Fibroblast of villous mesenchyme (primary cell): ENCODE data around the gene MLLT3. TPM values are rescaled to one million over a fixed set of nuclear protein-coding genes. Genes with fewer than 3 reads are reported as not detected.

Experiments
- DNase-seq: peaks from one replicate; pipeline ENCODE4 v3.0.0-alpha.2; 2010; ENCODE audit warnings: low read depth
- H3K4me3 ChIP-seq: 2 replicates; pipeline ENCODE4 v1.5.1; 2011; ENCODE audit warnings: low read depth, mild to moderate bottlenecking, low read length
- total RNA-seq: library from RNA; depleted of rRNA; stranded (reverse); fragments of >200 nt; gene quantifications from 2 replicates; pipeline ENCODE4 v1.2.3, GENCODE V29; 2012
- TF ChIP-seq, protein P1 (sequence below): IDR thresholded peaks from 2 replicates; pipeline ENCODE4 v1.5.1; 2012; ENCODE audit warnings: low read depth, mild to moderate bottlenecking, low read length; ENCODE audit not compliant: insufficient read depth

Gene MLLT3
- total RNA-seq, 1 donor, result 44.9 TPM

DNA sequence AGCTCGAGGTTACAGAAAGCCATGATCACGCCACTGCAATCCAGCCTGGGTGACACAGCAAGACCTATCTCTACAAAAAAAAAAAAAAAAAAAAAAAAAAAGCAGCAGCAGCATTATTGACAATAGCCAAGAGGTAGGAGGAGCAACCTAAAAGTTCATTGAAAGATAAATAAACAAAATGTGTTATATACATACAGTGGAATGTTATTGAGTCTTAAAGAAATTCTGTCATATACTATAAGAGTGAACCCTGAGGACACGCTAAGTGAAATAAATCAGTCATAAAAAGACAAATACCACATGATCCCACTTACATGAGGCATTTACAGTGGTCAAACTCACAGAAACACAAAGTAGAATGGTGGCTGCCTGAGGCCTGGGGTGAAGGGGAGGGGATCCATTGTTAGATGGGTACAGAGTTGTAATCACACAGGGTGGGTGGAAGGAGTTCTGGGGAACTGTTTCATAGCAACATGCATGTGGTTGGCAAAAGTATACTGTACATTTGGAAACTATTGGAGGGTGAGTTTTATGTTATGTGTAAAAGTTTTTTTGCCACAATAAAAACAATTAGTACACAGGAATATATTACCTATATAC, 77.2 kb downstream of the MLLT3 start:
- TF ChIP-seq, protein P1, sequence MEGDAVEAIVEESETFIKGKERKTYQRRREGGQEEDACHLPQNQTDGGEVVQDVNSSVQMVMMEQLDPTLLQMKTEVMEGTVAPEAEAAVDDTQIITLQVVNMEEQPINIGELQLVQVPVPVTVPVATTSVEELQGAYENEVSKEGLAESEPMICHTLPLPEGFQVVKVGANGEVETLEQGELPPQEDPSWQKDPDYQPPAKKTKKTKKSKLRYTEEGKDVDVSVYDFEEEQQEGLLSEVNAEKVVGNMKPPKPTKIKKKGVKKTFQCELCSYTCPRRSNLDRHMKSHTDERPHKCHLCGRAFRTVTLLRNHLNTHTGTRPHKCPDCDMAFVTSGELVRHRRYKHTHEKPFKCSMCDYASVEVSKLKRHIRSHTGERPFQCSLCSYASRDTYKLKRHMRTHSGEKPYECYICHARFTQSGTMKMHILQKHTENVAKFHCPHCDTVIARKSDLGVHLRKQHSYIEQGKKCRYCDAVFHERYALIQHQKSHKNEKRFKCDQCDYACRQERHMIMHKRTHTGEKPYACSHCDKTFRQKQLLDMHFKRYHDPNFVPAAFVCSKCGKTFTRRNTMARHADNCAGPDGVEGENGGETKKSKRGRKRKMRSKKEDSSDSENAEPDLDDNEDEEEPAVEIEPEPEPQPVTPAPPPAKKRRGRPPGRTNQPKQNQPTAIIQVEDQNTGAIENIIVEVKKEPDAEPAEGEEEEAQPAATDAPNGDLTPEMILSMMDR, result no peak
- no peak overlapping the region for H3K4me3 ChIP-seq
- no peak for DNase-seq

DNA sequence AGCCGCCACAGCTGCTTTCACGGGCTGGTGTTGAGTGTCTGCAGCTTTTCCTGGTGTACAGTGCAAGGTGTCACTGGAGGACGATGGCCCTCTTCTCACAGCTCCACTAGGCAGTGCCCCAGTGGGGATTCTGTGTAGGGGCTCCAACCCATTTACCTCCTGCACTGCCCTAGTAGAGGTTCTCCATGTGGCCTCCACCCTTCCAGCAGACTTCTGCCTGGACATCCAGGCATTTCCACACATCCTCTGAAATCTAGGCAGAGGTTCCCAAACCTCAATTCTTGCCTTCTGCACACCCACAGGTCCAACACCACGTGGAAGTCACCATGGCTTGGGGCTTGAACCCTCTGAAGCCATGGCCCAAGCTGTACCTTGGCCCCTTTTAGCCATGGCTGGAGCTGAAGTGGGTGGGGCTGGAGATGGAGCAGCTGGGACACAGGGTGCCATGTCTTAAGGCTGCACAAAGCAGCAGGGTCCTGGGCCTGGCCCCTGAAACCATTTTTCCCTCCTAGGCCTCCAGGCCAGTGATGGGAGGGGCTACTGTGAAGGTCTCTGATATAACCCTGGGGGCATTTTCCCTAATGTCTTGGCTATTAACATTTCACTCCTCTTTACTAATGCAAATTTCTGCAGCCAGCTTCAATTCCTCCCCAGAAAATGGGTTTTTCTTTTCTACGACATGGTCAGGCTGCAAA, 82.0 kb downstream of the MLLT3 start:
- TF ChIP-seq, protein P1, result no peak
- H3K4me3 ChIP-seq, result no peak overlapping the region
- DNase-seq, result no peak

DNA sequence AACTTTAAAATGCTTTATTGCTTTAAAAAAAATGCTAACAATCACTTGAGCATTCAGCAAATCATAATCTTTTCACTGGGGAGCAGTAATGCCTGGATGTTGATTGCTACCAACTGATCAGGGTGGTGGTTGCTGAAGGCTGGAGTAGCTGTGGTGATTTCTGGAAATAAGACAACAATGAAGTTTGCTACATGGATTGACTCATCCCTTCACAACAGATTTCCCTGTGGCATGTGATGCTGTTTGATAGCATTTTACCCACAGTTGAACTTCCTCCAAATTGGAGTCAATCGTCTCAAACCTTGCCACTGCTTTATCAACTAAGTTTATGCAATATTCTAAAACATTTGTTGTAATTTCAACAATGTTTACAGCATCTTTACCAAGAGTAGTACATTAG, 83.3 kb downstream of the MLLT3 start:
- H3K4me3 ChIP-seq, result no peak overlapping the region
- DNase-seq, result no peak
- TF ChIP-seq, protein P1, result no peak

DNA sequence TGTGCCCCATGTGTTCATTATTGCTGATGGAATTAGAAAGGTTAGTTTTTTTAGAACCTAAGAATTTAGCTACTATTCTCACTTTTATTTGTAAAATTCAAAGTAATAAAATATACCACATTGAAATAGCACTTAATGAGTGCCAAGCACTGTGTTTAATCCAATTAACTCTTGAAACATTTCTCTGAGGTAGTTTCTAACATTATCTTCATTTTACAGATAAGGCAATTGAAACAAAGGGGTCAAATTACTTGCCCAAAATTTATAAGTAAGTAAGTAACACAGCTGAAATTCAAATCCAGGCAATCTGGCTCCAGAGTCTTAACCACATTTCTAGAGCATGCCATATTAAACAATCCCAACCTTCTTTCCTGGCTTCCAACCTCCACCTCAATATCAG, 84.2 kb downstream of the MLLT3 start:
- TF ChIP-seq, protein P1, result no peak
- no peak for DNase-seq
- no peak overlapping the region for H3K4me3 ChIP-seq

DNA sequence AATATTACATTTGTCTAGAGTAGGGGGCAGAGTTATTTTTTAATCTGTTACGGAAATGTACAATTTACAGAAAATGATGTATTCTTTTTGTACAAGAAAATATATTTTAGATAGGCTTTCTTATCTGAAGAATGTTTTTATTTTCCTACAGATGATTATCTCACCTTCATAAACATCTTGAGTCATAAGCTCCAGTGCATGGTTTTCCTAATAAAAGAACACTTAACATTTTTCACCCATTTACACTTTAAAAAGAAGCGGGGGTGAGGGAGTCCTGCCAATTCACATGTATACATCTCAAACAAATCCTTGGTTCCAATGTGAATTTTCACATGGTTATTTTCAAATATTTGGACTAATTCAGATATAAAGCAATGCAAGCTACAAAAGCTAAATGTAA, 85.0 kb downstream of the MLLT3 start:
- TF ChIP-seq, protein P1, result no peak
- DNase-seq, result no peak
- H3K4me3 ChIP-seq, result no peak overlapping the region

DNA sequence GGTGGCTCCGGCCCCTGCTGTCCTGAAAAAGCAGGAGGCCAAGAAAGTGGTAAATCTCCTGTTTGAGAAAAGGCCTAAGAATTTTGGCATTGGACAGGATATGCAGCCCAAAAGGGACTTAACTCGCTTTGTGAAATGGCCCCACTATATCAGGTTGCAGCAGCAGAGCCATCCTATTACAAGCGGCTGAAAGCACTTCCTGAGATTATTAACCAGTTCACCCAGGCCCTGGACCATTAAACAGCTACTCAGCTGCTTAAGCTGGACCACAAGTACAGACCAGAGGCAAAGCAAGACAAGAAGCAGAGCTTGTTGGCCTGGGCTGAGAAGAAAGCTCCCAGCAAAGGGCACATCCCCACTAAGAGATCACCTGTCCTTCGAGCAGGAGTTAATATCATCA, 89.7 kb downstream of the MLLT3 start:
- DNase-seq, result no peak
- H3K4me3 ChIP-seq, result no peak overlapping the region
- TF ChIP-seq, protein P1, result no peak
